ENCODE data around the gene KRTAP10-9.
"Not testable (repeated sequence)": the region's sequence is repeated elsewhere in the genome, so short reads cannot be mapped to it uniquely, and the experiment has no call there.

Gene KRTAP10-9

DNA sequence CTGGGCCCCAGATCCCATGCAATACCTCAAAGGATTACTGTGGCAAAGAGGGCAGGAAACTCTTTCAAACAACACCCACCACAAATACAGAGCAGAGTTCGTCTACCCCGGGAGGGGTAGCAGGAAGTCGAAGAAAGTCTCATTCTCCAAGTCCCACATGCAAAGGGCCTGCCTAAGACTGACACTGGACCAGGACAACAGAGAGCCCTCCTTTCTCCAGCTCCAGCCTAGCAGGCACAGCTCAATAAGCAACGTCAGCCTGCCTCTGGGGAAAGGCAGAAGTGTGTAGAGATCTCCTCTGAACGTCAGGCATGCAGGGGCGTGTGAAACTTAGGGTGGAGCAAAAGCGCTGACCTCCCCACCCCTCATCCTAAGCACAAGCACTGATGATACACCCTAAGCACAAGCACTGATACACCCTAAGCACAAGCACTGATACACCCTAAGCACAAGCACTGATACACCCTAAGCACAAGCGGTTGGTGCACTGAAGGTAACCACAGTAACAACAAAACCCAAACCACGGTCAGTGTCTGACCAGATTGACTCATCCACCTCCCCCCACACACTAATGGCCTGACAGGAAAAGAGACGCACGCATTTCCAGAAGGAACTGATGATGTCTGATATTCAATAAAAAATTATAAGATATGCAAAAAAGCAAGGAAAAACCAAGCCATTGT is 32.2 kb downstream of the KRTAP10-9 start:
- in situ Hi-C loops (cut with MboI; ENCODE audit: low sequenced_read_pairs), result no loop called here

DNA sequence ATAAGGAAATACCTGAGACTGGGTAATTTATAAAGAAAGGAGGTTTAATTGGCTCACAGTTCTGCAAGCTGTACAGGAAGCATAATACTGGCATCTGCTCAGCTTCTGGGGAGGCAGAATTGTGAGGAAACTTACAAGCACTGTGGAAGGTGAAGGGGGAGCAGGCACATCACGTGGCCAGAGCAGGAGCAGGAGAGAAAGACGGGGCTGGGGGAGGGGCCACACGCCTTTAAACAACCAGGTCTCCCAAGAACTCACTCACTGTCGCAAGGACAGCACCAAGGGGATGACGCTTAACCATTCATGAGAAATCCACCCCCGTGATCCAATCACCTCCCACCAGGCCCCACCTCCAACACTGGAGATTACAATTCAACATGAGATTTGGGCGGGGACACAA is 34.7 kb downstream of the KRTAP10-9 start:
- in situ Hi-C loops (cut with MboI; ENCODE audit: low sequenced_read_pairs), result not testable (repeated sequence)

DNA sequence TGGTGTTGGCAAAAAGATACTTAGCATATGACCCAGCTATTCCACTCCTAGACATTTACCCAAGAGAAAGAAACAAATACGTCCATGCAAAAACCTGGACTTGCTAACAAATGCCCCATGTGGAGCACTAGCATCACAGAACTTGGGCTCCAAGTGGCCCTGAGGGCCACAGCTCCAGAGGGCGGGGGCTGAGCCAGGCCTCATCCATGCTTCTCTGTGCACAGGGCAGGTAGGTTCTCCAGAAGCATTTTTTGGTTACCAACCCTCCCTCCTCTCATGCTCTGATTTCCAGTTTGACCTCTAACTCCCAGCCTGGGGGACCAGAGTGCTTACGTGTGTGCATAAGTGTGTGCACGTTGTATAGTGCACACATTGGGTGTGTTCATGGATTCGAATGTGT is 37.8 kb downstream of the KRTAP10-9 start:
- in situ Hi-C loops (cut with MboI; ENCODE audit: low sequenced_read_pairs), result no loop called here

DNA sequence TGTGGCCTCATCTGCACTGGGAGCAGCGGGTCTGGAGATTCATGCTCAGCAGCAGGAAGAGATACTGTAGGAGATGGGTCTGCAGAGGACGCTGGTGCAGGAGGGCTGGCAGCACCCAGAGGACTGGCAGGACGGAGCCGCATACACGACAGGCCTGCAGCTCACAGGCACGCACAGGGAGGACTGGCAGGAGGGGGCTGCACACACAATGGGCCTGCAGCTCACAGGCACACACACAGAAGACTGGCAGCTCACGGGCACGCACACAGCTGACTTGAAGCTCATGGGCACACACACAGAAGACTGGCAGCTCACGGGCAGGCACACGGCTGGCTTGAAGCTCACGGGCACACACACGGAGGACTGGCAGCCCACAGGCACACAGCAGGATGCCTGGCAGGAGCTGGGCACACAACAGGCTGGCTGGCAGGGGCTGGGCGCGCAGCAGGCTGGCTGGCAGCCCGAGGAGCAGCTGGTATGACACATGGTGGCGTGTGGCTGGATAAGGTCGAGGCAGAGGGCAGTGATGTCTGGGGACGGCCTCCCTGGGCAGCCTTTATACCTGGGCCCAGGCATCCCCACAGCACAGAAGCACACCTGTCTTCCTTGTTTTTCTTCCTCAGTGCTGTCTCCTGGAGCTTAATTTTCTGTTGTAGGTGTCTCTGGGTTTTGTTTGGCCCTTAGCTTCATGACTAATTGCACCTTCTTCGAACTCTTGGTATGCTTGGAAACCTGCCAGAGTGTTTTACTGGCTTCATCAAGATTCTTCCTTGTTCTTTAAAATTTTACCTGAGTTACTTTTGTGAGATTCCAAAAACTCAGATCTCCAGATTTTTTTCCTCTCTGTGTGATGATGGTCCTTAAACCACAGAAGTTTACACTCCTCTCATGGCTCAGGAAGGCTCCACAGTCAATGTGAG is 39.8 kb downstream of the KRTAP10-9 start, which contains the start of gene KRTAP12-2:
Gene KRTAP12-2, minus strand, starts transcription at position 527 of the 920 bp plus-strand sequence. Its CDS starts 41 bp downstream, at position 486.
- in situ Hi-C loops (cut with MboI; ENCODE audit: low sequenced_read_pairs), result no loop called here

DNA sequence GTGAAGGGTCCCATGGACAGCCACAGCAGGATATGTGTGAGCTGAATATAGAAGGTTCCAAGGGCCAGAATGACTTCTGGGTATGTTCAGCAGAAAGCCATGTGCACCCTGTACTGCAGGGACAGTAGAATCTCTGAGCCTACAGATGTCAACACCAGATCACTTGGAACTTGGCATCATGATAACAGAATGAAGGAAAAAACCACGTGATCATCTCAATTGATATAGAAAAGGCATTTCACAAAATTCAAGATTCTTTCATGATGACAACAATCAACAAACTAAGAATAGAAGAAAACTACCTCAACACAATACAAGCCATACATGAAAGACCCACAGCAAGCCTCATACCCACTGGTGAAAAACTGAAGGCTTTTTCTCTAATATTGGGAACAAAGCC is 40.7 kb downstream of the KRTAP10-9 start:
- in situ Hi-C loops (cut with MboI; ENCODE audit: low sequenced_read_pairs), result no loop called here

DNA sequence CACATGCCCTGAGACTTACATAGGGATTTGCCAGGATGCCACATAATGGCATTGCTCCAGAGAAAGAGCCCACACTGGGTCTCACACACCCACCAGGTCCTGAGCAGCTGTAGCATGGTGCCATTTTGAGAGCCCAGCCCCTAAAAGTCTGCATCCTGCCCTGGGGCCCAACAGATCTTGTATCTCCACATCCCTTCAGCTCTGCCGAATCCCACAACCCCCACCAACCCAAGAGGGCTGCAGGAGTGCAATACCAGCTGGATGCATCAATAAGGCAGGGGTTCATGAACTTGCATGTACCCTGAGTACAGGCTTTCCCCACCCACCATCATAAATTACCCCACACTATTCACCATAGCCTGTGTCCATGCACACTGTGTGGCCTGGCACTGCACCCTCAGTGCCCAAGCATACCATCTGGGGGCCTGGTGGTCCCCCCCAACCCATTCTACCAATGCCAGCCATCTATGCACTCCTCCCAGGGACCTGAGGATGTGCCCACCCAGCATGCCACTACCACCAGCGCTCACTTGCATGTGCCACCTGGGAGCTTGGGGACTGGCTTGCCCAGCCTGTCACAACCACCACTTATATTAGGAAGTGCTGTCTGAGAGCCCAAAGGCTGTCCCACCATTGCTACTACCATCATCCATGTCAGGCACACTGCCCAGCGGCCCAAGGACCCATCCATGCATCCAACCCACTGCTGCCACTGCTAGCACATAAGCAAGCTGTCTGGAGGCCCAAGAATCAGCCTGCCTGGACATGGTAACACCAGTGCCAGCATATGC is 43.9 kb downstream of the KRTAP10-9 start:
- in situ Hi-C loops (cut with MboI; ENCODE audit: low sequenced_read_pairs), result no loop called here

DNA sequence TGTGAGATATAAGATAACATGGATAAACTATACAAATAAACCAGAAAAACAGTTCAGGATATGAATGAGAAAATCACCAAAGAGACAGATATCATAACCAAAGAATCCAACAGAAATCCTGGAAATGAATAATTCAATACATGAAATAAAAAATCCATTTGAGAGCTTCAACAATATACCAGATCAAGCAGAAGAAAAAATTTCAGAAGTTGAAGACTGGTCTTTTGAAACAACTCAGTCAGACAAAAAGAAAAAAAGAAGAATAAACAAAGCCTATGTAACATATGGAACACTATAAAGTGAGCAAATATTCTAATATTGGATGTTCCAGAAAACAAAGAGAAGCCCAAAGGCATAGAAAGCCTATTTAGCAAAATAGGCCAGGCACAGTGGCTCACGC is 45.0 kb downstream of the KRTAP10-9 start:
- in situ Hi-C loops (cut with MboI; ENCODE audit: low sequenced_read_pairs), result no loop called here

DNA sequence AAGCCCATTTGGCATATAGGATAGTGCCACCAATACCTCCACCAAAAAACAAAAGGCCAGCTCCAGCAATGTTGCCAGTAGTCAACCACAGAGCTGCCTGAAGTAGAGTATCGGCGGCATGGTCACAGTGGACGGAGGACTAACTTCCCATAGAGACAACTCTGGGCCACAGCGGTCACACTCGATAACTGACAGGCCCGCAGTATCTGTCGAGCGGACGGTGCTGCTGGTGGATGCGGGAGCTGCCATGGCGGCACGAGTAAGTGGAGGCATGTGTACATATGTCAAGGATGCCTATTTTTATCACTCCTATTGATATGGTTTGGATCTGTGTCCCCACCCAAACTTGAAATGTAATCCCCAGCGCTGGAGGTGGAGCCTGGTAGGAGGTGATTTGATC is 51.0 kb downstream of the KRTAP10-9 start:
- in situ Hi-C loops (cut with MboI; ENCODE audit: low sequenced_read_pairs), result no loop called here

Measured in HL-60/S4 (cell line).